ENCODE data around the gene KCNIP4. TPM values are rescaled to one million over a fixed set of nuclear protein-coding genes. Genes with fewer than 3 reads are reported as not detected.

KCNIP4 gene
- total RNA-seq, 1 donor from 2014 or later = not detected

- H3K36me3 Mint-ChIP-seq (ENCODE audit: low read depth) = no peaks in the 10 kb centered on the region
Measured at GRCh38 chr4:21413807-21414370, 534.7 kb downstream of the KCNIP4 start.

GRCh38 chr4:21411086-21411485 lies 537.5 kb downstream of the KCNIP4 start:
- intact Hi-C loops (cut with micrococcal nuclease) = no loop called here

More at GRCh38 chr4:21413807-21414370, 534.7 kb downstream of the KCNIP4 start:
- intact Hi-C loops (cut with micrococcal nuclease) = no loop called here
- Mint-ChIP-seq H3K4me1 (no peaks in the 10 kb centered on the region), H3K27me3 (no peaks in the 10 kb centered on the region), H3K4me3 (no peak overlapping the region), H3K27ac (no peak overlapping the region), H3K9me3 (no peaks in the 10 kb centered on the region)
- no peak for DNase-seq

GRCh38 chr4:21410372-21410771 lies 538.2 kb downstream of the KCNIP4 start:
- Mint-ChIP-seq H3K36me3 (ENCODE audit: low read depth) (no peaks in the 10 kb centered on the region), H3K27me3 (no peaks in the 10 kb centered on the region), H3K9me3 (no peaks in the 10 kb centered on the region), H3K4me3 (no peak overlapping the region), H3K4me1 (no peaks in the 10 kb centered on the region), H3K27ac (no peak overlapping the region)
- intact Hi-C loops (cut with micrococcal nuclease) = no loop called here
- no peak for DNase-seq

More at GRCh38 chr4:21411086-21411485, 537.5 kb downstream of the KCNIP4 start:
- no peaks in the 10 kb centered on the region for H3K27me3 Mint-ChIP-seq
- H3K36me3 Mint-ChIP-seq (ENCODE audit: low read depth) = no peaks in the 10 kb centered on the region
- no peak overlapping the region for H3K27ac Mint-ChIP-seq
- H3K4me1 Mint-ChIP-seq = no peaks in the 10 kb centered on the region
- no peak overlapping the region for H3K4me3 Mint-ChIP-seq
- DNase-seq = no peak
- H3K9me3 Mint-ChIP-seq = no peaks in the 10 kb centered on the region

- Mint-ChIP-seq H3K36me3 (ENCODE audit: low read depth) (no peaks in the 10 kb centered on the region), H3K27me3 (no peaks in the 10 kb centered on the region)
Measured at GRCh38 chr4:21387683-21388082, 560.9 kb downstream of the KCNIP4 start.

GRCh38 chr4:21386166-21386780 lies 562.3 kb downstream of the KCNIP4 start:
- Mint-ChIP-seq H3K27ac (no peak overlapping the region), H3K4me3 (no peak overlapping the region), H3K27me3 (no peaks in the 10 kb centered on the region), H3K36me3 (ENCODE audit: low read depth) (no peaks in the 10 kb centered on the region), H3K9me3 (peaks cover 10% of the 10 kb centered on the region), H3K4me1 (no peaks in the 10 kb centered on the region)
- DNase-seq = no peak
- intact Hi-C loops (cut with micrococcal nuclease) = no loop called here

More at GRCh38 chr4:21387683-21388082, 560.9 kb downstream of the KCNIP4 start:
- Mint-ChIP-seq H3K4me1 (no peaks in the 10 kb centered on the region), H3K4me3 (no peak overlapping the region), H3K27ac (no peak overlapping the region), H3K9me3 (peaks cover 11% of the 10 kb centered on the region)
- no peak for DNase-seq
- intact Hi-C loops (cut with micrococcal nuclease) = no loop called here

- Mint-ChIP-seq H3K9me3 (peaks cover 8% of the 10 kb centered on the region), H3K27ac (no peak overlapping the region), H3K36me3 (ENCODE audit: low read depth) (no peaks in the 10 kb centered on the region), H3K4me1 (no peaks in the 10 kb centered on the region), H3K27me3 (no peaks in the 10 kb centered on the region), H3K4me3 (no peak overlapping the region)
- intact Hi-C loops (cut with micrococcal nuclease) = no loop called here
- no peak for DNase-seq
Measured at GRCh38 chr4:21385706-21386105, 562.9 kb downstream of the KCNIP4 start.

- intact Hi-C loops (cut with micrococcal nuclease) = no loop called here
- Mint-ChIP-seq H3K36me3 (ENCODE audit: low read depth) (no peaks in the 10 kb centered on the region), H3K4me3 (no peak overlapping the region), H3K9me3 (peaks cover 4% of the 10 kb centered on the region), H3K27ac (no peak overlapping the region), H3K27me3 (no peaks in the 10 kb centered on the region), H3K4me1 (no peaks in the 10 kb centered on the region)
- no peak for DNase-seq
Measured at GRCh38 chr4:21384609-21385008, 564.0 kb downstream of the KCNIP4 start.

GRCh38 chr4:21380861-21381260 lies 567.7 kb downstream of the KCNIP4 start:
- intact Hi-C loops (cut with micrococcal nuclease) = no loop called here
- Mint-ChIP-seq H3K27me3 (no peaks in the 10 kb centered on the region), H3K4me1 (no peaks in the 10 kb centered on the region), H3K36me3 (ENCODE audit: low read depth) (no peaks in the 10 kb centered on the region), H3K27ac (no peak overlapping the region), H3K4me3 (no peak overlapping the region), H3K9me3 (peaks cover 9% of the 10 kb centered on the region)
- DNase-seq = no peak

- Mint-ChIP-seq H3K36me3 (ENCODE audit: low read depth) (no peaks in the 10 kb centered on the region), H3K4me3 (no peak overlapping the region), H3K27ac (no peak overlapping the region), H3K4me1 (no peaks in the 10 kb centered on the region), H3K27me3 (no peaks in the 10 kb centered on the region), H3K9me3 (peaks cover 9% of the 10 kb centered on the region)
- intact Hi-C loops (cut with micrococcal nuclease) = no loop called here
- DNase-seq = no peak
Measured at GRCh38 chr4:21377046-21377445, 571.5 kb downstream of the KCNIP4 start.

GRCh38 chr4:21376176-21376575 lies 572.4 kb downstream of the KCNIP4 start:
- Mint-ChIP-seq H3K4me3 (no peak overlapping the region), H3K4me1 (no peaks in the 10 kb centered on the region), H3K27me3 (no peaks in the 10 kb centered on the region), H3K36me3 (ENCODE audit: low read depth) (no peaks in the 10 kb centered on the region), H3K27ac (no peak overlapping the region), H3K9me3 (peaks cover 5% of the 10 kb centered on the region)
- intact Hi-C loops (cut with micrococcal nuclease) = no loop called here
- no peak for DNase-seq

GRCh38 chr4:21374641-21375368 lies 573.8 kb downstream of the KCNIP4 start:
- Mint-ChIP-seq H3K4me1 (no peaks in the 10 kb centered on the region), H3K4me3 (no peak overlapping the region)
- intact Hi-C loops (cut with micrococcal nuclease) = no loop called here

GRCh38 chr4:21367567-21367966 lies 581.0 kb downstream of the KCNIP4 start:
- intact Hi-C loops (cut with micrococcal nuclease) = no loop called here
- Mint-ChIP-seq H3K36me3 (ENCODE audit: low read depth) (no peaks in the 10 kb centered on the region), H3K4me3 (no peak overlapping the region), H3K4me1 (no peaks in the 10 kb centered on the region), H3K27ac (no peak overlapping the region), H3K27me3 (no peaks in the 10 kb centered on the region), H3K9me3 (peaks cover 3% of the 10 kb centered on the region)
- DNase-seq = no peak

More at GRCh38 chr4:21374641-21375368, 573.8 kb downstream of the KCNIP4 start:
- Mint-ChIP-seq H3K27ac (no peak overlapping the region), H3K9me3 (peaks cover 5% of the 10 kb centered on the region), H3K36me3 (ENCODE audit: low read depth) (no peaks in the 10 kb centered on the region), H3K27me3 (no peaks in the 10 kb centered on the region)
- DNase-seq = no peak

GRCh38 chr4:21366840-21367239 lies 581.7 kb downstream of the KCNIP4 start:
- H3K27ac Mint-ChIP-seq = no peak overlapping the region
- DNase-seq = no peak
- intact Hi-C loops (cut with micrococcal nuclease) = no loop called here
- no peaks in the 10 kb centered on the region for H3K27me3 Mint-ChIP-seq
- H3K9me3 Mint-ChIP-seq = peaks cover 3% of the 10 kb centered on the region
- no peaks in the 10 kb centered on the region for H3K4me1 Mint-ChIP-seq
- no peak overlapping the region for H3K4me3 Mint-ChIP-seq
- no peaks in the 10 kb centered on the region for H3K36me3 Mint-ChIP-seq (ENCODE audit: low read depth)

GRCh38 chr4:21366312-21366711 lies 582.3 kb downstream of the KCNIP4 start:
- Mint-ChIP-seq H3K36me3 (ENCODE audit: low read depth) (no peaks in the 10 kb centered on the region), H3K9me3 (peaks cover 3% of the 10 kb centered on the region), H3K4me3 (no peak overlapping the region), H3K27me3 (no peaks in the 10 kb centered on the region), H3K4me1 (no peaks in the 10 kb centered on the region), H3K27ac (no peak overlapping the region)
- intact Hi-C loops (cut with micrococcal nuclease) = no loop called here
- DNase-seq = no peak

Data from activated CD4-positive, alpha-beta T cell treated with anti-CD3 and anti-CD28 coated beads, Interleukin-2, amount 10 ng/mL, durations not matched to agents 24 days and 14 days (primary cell).